AG04450 (cell line): Measurements from ENCODE around the gene RTN3. TPM values are rescaled to one million over a fixed set of nuclear protein-coding genes. Genes with fewer than 3 reads are reported as not detected.

Experiments used
- CTCF ChIA-PET: fragments of 300-600, 350-600 bp; formaldehyde crosslinking; extraction: SDS; loops from one replicate; lab custom pipeline; 2022; ENCODE audit warnings: antibody characterized with exemption, inconsistent platforms; lab: Charles Lee
- POLR2A ChIA-PET: fragments of 350-600 bp; formaldehyde crosslinking; extraction: SDS; loops from one replicate; lab custom pipeline; 2021; ENCODE audit warnings: antibody characterized with exemption, inconsistent platforms; lab: Yijun Ruan, JAX
- DNase-seq: peaks from one replicate; pipeline ENCODE4 v3.0.0-alpha.2; 2011; ENCODE audit warnings: low read depth, low spot score
- H3K27ac ChIP-seq: one replicate; pipeline ENCODE4 v1.5.1; 2012; ENCODE audit warnings: low read depth, low read length, control low read depth
- H3K27me3 ChIP-seq: one replicate; pipeline ENCODE4 v1.6.0; 2012; ENCODE audit warnings: low read length; ENCODE audit not compliant: control insufficient read depth, insufficient read depth
- H3K4me3 ChIP-seq: 2 replicates; pipeline ENCODE4 v1.5.1; 2011; ENCODE audit warnings: mild to moderate bottlenecking, low read depth, low read length, control low read depth
- H3K9me3 ChIP-seq: 2 replicates; pipeline ENCODE4 v1.5.1; 2012; ENCODE audit warnings: low read length; ENCODE audit not compliant: control insufficient read depth, insufficient read depth
- polyA plus RNA-seq: library from polyadenylated mRNA; depleted of rRNA; stranded (reverse); fragments of >200 nt; gene quantifications from 2 replicates; pipeline ENCODE4 v1.2.3, GENCODE V29; 2011
- TF ChIP-seq, protein P1 (sequence below): IDR thresholded peaks from 2 replicates; pipeline ENCODE4 v1.5.1; 2011; ENCODE audit warnings: low read depth, low read length, control low read depth, inconsistent platforms

Gene RTN3
- polyA plus RNA-seq, 1 experiment = 213 TPM

DNA sequence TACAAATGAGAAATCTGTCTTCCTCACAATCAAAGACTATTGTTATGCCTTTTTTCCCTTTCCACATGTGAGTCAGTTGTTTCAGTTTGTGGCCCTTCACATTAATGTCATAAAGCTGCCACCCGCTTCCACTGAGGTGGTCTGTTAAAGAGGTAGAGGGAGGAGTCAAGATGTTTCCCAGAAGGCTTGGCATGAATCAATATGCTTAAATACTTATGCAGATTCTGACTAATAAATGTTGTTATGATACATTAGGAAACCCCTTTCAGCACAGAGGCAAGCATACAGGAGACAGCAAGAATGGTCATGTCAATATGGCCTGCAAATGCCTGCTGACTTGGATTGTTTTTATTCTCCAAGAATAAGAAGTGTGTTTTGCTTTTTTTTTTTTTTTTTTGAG, 6.5 kb downstream of the RTN3 start:
- POLR2A ChIA-PET = no interaction called here
- no peak for DNase-seq
- Histone ChIP-seq H3K27me3 (no peaks in the 10 kb centered on the region), H3K9me3 (no peaks in the 10 kb centered on the region; the same call in 1 of the 2 replicates), H3K4me3 (no peak overlapping the region), H3K27ac (no peak overlapping the region)
- TF ChIP-seq, protein P1, sequence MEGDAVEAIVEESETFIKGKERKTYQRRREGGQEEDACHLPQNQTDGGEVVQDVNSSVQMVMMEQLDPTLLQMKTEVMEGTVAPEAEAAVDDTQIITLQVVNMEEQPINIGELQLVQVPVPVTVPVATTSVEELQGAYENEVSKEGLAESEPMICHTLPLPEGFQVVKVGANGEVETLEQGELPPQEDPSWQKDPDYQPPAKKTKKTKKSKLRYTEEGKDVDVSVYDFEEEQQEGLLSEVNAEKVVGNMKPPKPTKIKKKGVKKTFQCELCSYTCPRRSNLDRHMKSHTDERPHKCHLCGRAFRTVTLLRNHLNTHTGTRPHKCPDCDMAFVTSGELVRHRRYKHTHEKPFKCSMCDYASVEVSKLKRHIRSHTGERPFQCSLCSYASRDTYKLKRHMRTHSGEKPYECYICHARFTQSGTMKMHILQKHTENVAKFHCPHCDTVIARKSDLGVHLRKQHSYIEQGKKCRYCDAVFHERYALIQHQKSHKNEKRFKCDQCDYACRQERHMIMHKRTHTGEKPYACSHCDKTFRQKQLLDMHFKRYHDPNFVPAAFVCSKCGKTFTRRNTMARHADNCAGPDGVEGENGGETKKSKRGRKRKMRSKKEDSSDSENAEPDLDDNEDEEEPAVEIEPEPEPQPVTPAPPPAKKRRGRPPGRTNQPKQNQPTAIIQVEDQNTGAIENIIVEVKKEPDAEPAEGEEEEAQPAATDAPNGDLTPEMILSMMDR = no peak
- CTCF ChIA-PET = no interaction called here

GRCh38 chr11:63694596-63694995, 13.3 kb downstream of the RTN3 start:
- TF ChIP-seq, protein P1 = no peak
- no peak overlapping the region for H3K27ac ChIP-seq
- ChIA-PET POLR2A (no interaction called here), CTCF (interaction anchor here (0.9 to 1.4 kb wide), 5 partner anchors 12 to 73 kb away, joined by 3 to 13 read pairs (median 5); partner anchors contain the start of genes ATL3 and RTN3)
- no peaks in the 10 kb centered on the region for H3K27me3 ChIP-seq
- no peaks in the 10 kb centered on the region for H3K9me3 ChIP-seq
- DNase-seq = no peak
- H3K4me3 ChIP-seq = no peak overlapping the region

DNA sequence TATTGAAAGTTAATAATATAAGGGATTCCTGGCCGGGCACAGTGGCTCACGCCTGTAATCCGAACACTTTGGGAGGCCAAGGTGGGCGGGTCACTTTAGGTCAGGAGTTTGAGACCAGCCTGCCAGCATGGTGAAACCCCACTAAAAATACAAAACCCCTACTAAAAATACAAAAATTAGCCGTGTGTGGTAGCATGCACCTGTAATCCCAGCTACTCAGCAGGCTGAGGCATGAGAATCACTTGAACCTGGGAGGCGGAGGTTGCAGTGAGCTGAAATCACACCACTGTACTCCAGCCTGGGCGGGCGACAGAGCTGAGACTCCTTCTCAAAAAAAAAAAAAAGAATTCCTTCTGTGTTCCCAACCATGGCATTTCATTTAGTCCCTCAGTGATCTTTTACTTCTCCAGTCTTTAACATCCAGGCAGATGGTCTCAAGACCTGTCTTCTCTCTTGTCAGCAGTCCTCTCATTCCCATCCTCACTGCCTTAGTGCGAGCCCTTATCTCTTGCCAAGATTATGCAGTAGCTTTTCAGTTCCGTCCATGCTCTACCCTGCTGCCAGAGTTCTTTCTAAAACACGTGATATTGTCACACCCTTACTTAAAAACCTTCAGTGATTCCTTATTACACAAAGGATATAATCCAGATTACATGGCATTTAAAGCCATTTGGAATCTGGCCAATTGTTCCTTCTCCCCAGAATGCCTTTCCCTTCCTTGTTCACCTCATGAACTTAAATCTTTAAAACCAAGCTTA, 17.9 kb downstream of the RTN3 start:
- Histone ChIP-seq H3K9me3 (no peaks in the 10 kb centered on the region), H3K4me3 (no peak overlapping the region), H3K27me3 (no peaks in the 10 kb centered on the region), H3K27ac (no peak overlapping the region)
- POLR2A ChIA-PET = interaction anchor here (1.1 to 1.4 kb wide), 2 partner anchors 17 to 18 kb away, joined by 4 to 6 read pairs; partner anchors contain the start of gene RTN3
- TF ChIP-seq, protein P1 = no peak
- no peak for DNase-seq
- CTCF ChIA-PET = interaction anchor here (0.5 to 1.1 kb wide), 3 partner anchors 17 to 37 kb away, joined by 3 to 4 read pairs (median 3); no protein-coding TSS in a partner anchor

- CTCF ChIA-PET = interaction anchor here (1.0 kb wide), 1 partner anchor 60 kb away, joined by 3 read pairs; no protein-coding TSS in a partner anchor
- DNase-seq = no peak
- POLR2A ChIA-PET = interaction anchor here (1.1 to 1.4 kb wide), 2 partner anchors 17 to 19 kb away, joined by 4 to 6 read pairs; partner anchors contain the start of gene RTN3
- H3K4me3 ChIP-seq = no peak overlapping the region
- no peaks in the 10 kb centered on the region for H3K27me3 ChIP-seq
- TF ChIP-seq, protein P1 = no peak
- no peak overlapping the region for H3K27ac ChIP-seq
- H3K9me3 ChIP-seq = no peaks in the 10 kb centered on the region
These were observed 18.6 kb downstream of the RTN3 start for GRCh38 chr11:63699896-63700295.

- no peaks in the 10 kb centered on the region for H3K9me3 ChIP-seq
- POLR2A ChIA-PET = interaction anchor here (0.6 kb wide), 1 partner anchor 37 kb away, joined by 8 read pairs; no protein-coding TSS in a partner anchor
- CTCF ChIA-PET = interaction anchor here (3.3 kb wide), 1 partner anchor 33 kb away, joined by 10 read pairs; no protein-coding TSS in a partner anchor
- H3K27me3 ChIP-seq = no peaks in the 10 kb centered on the region
- H3K4me3 ChIP-seq = no peak overlapping the region
- H3K27ac ChIP-seq = no peak overlapping the region
- no peak for DNase-seq
- TF ChIP-seq, protein P1 = no peak
These were observed 24.2 kb downstream of the RTN3 start for GRCh38 chr11:63705526-63705925.
